ENCODE results near the gene SYT12. TPM values are rescaled to one million over a fixed set of nuclear protein-coding genes. Genes with fewer than 3 reads are reported as not detected.

Gene SYT12
- total RNA-seq, 3 donors from 2014 or later (not counting 1 experiment from before 2014, with no cell fraction given), result not detected

DNA sequence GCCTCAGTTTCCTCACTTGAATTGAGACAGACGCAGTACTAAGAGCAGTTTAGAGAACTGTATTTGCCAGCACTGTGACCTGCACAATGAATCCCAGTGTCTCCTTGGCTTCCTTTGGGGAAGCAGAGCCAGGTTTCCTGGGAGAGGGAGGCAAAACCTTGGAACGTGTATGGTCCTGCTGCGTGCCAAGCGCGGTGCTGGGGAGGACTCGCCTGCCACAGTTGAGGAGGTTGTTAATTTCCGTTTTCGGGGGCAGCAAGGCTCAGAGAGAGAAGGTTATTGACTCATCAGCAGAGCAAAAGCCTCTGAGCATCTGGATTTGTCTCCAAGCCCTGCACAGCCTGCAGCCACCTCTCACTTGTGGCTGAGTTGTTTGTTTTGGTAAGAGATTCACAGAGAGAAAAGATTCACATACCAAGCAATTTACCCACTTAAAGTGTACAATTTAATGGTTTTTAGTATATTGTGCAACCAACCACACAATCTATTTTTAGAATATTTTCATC, 10.8 kb downstream of the SYT12 start:
- WGBS (ENCODE audit: insufficient coverage), result 72% methylated on average over 8 of the region's 8 CpGs
- peaks cover 8 to 19% of the 10 kb centered on the region in 2 donors for H3K27me3 Mint-ChIP-seq (ENCODE audit: low read depth in 2 of 2)
- ATAC-seq, result no peak
- H3K27me3 ChIP-seq (ENCODE audit: control insufficient read depth, insufficient read depth, low read length), result no peaks in the 10 kb centered on the region
- intact Hi-C loops (cut with micrococcal nuclease), result no loop called here
- H3K36me3 ChIP-seq (ENCODE audit: control insufficient read depth, insufficient read depth, low read length), result no peaks in the 10 kb centered on the region
- H3K4me1 ChIP-seq (ENCODE audit: control insufficient read depth, insufficient read depth, low read length), result no peaks in the 10 kb centered on the region
- no peak for DNase-seq
- H3K4me1 Mint-ChIP-seq, result no peaks in the 10 kb centered on the region
- H3K36me3 Mint-ChIP-seq, result no peaks in the 10 kb centered on the region
- H3K27ac ChIP-seq (ENCODE audit: low read length), result no peak overlapping the region
- H3K9me3 ChIP-seq (ENCODE audit: control insufficient read depth, insufficient read depth, low read length), result no peaks in the 10 kb centered on the region
- TF ChIP-seq, protein P1, sequence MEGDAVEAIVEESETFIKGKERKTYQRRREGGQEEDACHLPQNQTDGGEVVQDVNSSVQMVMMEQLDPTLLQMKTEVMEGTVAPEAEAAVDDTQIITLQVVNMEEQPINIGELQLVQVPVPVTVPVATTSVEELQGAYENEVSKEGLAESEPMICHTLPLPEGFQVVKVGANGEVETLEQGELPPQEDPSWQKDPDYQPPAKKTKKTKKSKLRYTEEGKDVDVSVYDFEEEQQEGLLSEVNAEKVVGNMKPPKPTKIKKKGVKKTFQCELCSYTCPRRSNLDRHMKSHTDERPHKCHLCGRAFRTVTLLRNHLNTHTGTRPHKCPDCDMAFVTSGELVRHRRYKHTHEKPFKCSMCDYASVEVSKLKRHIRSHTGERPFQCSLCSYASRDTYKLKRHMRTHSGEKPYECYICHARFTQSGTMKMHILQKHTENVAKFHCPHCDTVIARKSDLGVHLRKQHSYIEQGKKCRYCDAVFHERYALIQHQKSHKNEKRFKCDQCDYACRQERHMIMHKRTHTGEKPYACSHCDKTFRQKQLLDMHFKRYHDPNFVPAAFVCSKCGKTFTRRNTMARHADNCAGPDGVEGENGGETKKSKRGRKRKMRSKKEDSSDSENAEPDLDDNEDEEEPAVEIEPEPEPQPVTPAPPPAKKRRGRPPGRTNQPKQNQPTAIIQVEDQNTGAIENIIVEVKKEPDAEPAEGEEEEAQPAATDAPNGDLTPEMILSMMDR (IDR thresholded peaks at IDR 0.05), result no peak
- H3K4me3 Mint-ChIP-seq, result no peak overlapping the region
- no peaks in the 10 kb centered on the region for H3K9me3 Mint-ChIP-seq
- no peak overlapping the region for H3K4me3 ChIP-seq (ENCODE audit: low read length)
- no peak overlapping the region for H3K27ac Mint-ChIP-seq

DNA sequence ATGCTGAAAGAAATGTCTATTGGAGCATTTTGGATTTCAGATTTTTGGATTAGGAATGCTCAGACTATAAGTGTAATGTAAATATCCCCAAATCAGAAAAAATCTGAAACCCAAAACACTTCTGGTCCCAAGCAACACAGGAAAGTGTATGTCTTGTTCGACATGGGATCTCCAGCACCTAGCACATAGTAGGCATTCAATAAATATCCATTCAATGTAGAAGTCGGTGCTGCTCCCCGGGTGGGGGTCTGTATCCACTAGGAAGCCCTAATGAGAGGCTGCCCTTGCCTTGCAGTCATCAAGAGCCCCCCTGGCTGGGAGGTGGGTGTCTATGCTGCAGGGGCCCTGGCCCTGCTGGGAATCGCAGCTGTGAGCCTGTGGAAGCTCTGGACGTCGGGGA, 11.4 kb downstream of the SYT12 start:
- intact Hi-C loops (cut with micrococcal nuclease), result no loop called here
- Mint-ChIP-seq H3K4me3 (no peak overlapping the region), H3K27me3 (ENCODE audit: low read depth in 2 of 2) (peaks cover 8 to 19% of the 10 kb centered on the region in 2 donors), H3K36me3 (no peaks in the 10 kb centered on the region), H3K4me1 (no peaks in the 10 kb centered on the region), H3K27ac (no peak overlapping the region), H3K9me3 (no peaks in the 10 kb centered on the region)
- no peaks in the 10 kb centered on the region for H3K27me3 ChIP-seq (ENCODE audit: control insufficient read depth, insufficient read depth, low read length)
- ATAC-seq (no peak), DNase-seq (no peak)
- no peaks in the 10 kb centered on the region for H3K4me1 ChIP-seq (ENCODE audit: control insufficient read depth, insufficient read depth, low read length)
- H3K27ac ChIP-seq (ENCODE audit: low read length), result no peak overlapping the region
- H3K36me3 ChIP-seq (ENCODE audit: control insufficient read depth, insufficient read depth, low read length), result no peaks in the 10 kb centered on the region
- TF ChIP-seq, protein P1 (IDR thresholded peaks at IDR 0.05), result no peak
- no peaks in the 10 kb centered on the region for H3K9me3 ChIP-seq (ENCODE audit: control insufficient read depth, insufficient read depth, low read length)
- H3K4me3 ChIP-seq (ENCODE audit: low read length), result no peak overlapping the region
- WGBS (ENCODE audit: insufficient coverage), result 83% methylated on average over 6 of the region's 6 CpGs

DNA sequence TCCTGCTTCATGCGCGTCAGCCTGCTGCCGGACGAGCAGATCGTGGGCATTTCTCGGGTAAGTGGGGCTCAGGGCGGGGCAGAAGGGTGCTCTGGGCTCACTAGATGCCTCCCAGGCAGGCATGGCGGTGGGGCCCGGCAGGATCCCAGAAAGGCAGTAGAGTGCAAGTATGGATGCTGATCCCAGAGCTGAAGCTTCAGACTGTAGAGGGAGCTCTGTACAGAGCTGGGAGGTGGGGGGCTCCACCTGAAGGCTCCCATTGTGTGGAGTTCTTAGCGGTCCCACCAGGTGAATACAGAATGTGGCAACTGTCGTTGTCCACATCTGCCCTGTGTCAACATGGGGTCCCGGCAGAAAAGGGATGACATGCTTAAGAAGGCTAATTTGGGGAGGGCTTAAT, 17.2 kb downstream of the SYT12 start:
- DNase-seq (no peak), ATAC-seq (no peak)
- Histone ChIP-seq H3K9me3 (ENCODE audit: control insufficient read depth, insufficient read depth, low read length) (no peaks in the 10 kb centered on the region), H3K4me3 (ENCODE audit: low read length) (no peak overlapping the region), H3K27me3 (ENCODE audit: control insufficient read depth, insufficient read depth, low read length) (peaks cover 2% of the 10 kb centered on the region), H3K4me1 (ENCODE audit: control insufficient read depth, insufficient read depth, low read length) (no peaks in the 10 kb centered on the region), H3K27ac (ENCODE audit: low read length) (no peak overlapping the region), H3K36me3 (ENCODE audit: control insufficient read depth, insufficient read depth, low read length) (no peaks in the 10 kb centered on the region)
- Mint-ChIP-seq H3K4me3 (no peak overlapping the region), H3K9me3 (no peaks in the 10 kb centered on the region), H3K36me3 (no peaks in the 10 kb centered on the region), H3K27ac (no peak overlapping the region), H3K4me1 (no peaks in the 10 kb centered on the region), H3K27me3 (ENCODE audit: low read depth in 2 of 2) (peaks cover 7 to 9% of the 10 kb centered on the region in 2 donors)
- intact Hi-C loops (cut with micrococcal nuclease), result no loop called here
- TF ChIP-seq, protein P1 (IDR thresholded peaks at IDR 0.05), result no peak
- WGBS (ENCODE audit: insufficient coverage), result 88% methylated on average over 12 of the region's 12 CpGs

DNA sequence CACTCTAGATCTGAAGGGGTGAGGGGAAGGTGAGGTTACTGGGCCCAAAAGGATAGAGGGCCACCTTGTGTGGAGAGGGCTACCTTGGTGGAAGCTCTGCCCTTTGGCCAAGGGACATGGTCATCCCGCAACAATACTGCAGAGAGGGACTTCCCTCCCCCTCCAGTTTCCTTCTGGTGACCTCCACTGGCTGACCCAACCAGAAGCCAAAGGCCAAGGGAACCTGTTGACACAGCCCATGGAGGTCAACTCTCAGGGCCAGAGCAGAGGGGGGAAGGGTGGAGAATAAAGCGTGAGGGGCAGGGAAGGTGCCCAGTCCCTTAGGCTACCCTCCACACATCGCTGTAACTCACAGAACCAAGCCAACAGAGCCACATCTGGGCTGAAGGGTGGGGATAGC, 18.7 kb downstream of the SYT12 start:
- H3K4me1 Mint-ChIP-seq, result no peaks in the 10 kb centered on the region
- no peaks in the 10 kb centered on the region for H3K9me3 Mint-ChIP-seq
- no peak overlapping the region for H3K4me3 ChIP-seq (ENCODE audit: low read length)
- TF ChIP-seq, protein P1 (IDR thresholded peaks at IDR 0.05), result no peak
- H3K9me3 ChIP-seq (ENCODE audit: control insufficient read depth, insufficient read depth, low read length), result no peaks in the 10 kb centered on the region
- DNase-seq (no peak), ATAC-seq (no peak)
- intact Hi-C loops (cut with micrococcal nuclease), result no loop called here
- H3K27me3 Mint-ChIP-seq (ENCODE audit: low read depth in 2 of 2), result peaks cover 7 to 12% of the 10 kb centered on the region in 2 donors
- H3K4me1 ChIP-seq (ENCODE audit: control insufficient read depth, insufficient read depth, low read length), result no peaks in the 10 kb centered on the region
- no peak overlapping the region for H3K4me3 Mint-ChIP-seq
- peaks cover 2% of the 10 kb centered on the region for H3K27me3 ChIP-seq (ENCODE audit: control insufficient read depth, insufficient read depth, low read length)
- WGBS (ENCODE audit: insufficient coverage), result 100% methylated on average over 2 of the region's 3 CpGs
- H3K27ac Mint-ChIP-seq, result no peak overlapping the region
- H3K27ac ChIP-seq (ENCODE audit: low read length), result no peak overlapping the region
- no peaks in the 10 kb centered on the region for H3K36me3 Mint-ChIP-seq
- no peaks in the 10 kb centered on the region for H3K36me3 ChIP-seq (ENCODE audit: control insufficient read depth, insufficient read depth, low read length)
